Neural crest cell (in vitro differentiated cells): ENCODE data around the gene DPYSL4. TPM values are rescaled to one million over a fixed set of nuclear protein-coding genes. Genes with fewer than 3 reads are reported as not detected.

Source experiments
- DNase-seq: peaks from one replicate; pipeline ENCODE4 v3.0.0; 2021; ENCODE audit warnings: low read depth, mixed read lengths, low spot score
- H3K27ac Mint-ChIP-seq: one replicate; pipeline ENCODE4 v1.8.0; 2021; ENCODE audit warnings: mild to moderate bottlenecking, mixed read lengths; ENCODE audit not compliant: unreplicated experiment
- H3K27me3 Mint-ChIP-seq: 2 replicates; pipeline ENCODE4 v1.8.0; 2021; ENCODE audit warnings: low read depth, mild to moderate bottlenecking, mixed read lengths
- H3K36me3 Mint-ChIP-seq: 2 replicates; pipeline ENCODE4 v1.8.0; 2021; ENCODE audit warnings: low read depth, mild to moderate bottlenecking, mixed read lengths
- H3K4me1 Mint-ChIP-seq: 2 replicates; pipeline ENCODE4 v1.8.0; 2021; ENCODE audit warnings: mixed read lengths
- H3K4me3 Mint-ChIP-seq: one replicate; pipeline ENCODE4 v1.8.0; 2021; ENCODE audit warnings: mild to moderate bottlenecking, mixed read lengths
- H3K9me3 Mint-ChIP-seq: 2 replicates; pipeline ENCODE4 v1.8.0; 2021; ENCODE audit warnings: mixed read lengths
- CTCF ChIP-seq: fragments of 200-600 bp; sonication (generic); conservative IDR thresholded peaks from 2 replicates; pipeline ENCODE4 v1.5.0; 2021; ENCODE audit warnings: antibody characterized with exemption, mild to moderate bottlenecking
- total RNA-seq: library from RNA; stranded (reverse); gene quantifications from 2 replicates; pipeline ENCODE4 v1.2.1, GENCODE V29; 2021

DPYSL4 gene
- total RNA-seq, 1 donor from 2014 or later, result 155 TPM

DNA sequence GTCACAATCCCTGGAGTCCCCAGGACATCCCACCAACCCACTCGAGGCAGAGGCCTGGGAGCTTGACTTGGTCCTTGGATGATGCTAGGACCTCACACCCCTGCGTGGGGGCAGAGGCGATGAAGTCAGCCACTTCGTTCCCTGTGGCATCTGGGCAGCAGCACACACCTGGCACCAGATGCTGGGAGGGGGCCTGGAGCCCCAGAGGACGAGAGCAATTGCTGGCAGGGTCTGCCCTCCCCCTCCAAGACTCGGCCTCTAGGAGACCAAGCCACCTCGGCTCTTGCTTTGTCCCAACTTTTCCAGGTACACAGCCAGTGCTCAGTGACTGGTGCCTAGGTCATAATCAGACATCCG, 39.1 kb downstream of the DPYSL4 start:
- Mint-ChIP-seq H3K4me1 (peaks cover 4% of the 10 kb centered on the region), H3K27ac (no peak overlapping the region), H3K36me3 (peaks cover 3% of the 10 kb centered on the region), H3K4me3 (no peak overlapping the region), H3K27me3 (no peaks in the 10 kb centered on the region), H3K9me3 (no peaks in the 10 kb centered on the region)
- no peak for TF ChIP-seq CTCF
- no peak for DNase-seq

GRCh38 chr10:132226586-132227405, 40.0 kb downstream of the DPYSL4 start:
- Mint-ChIP-seq H3K4me1 (peaks cover 4% of the 10 kb centered on the region), H3K4me3 (no peak overlapping the region), H3K36me3 (peaks cover 3% of the 10 kb centered on the region), H3K27ac (no peak overlapping the region), H3K9me3 (no peaks in the 10 kb centered on the region), H3K27me3 (no peaks in the 10 kb centered on the region)
- no peak for DNase-seq
- TF ChIP-seq CTCF, result no peak

- H3K27me3 Mint-ChIP-seq, result no peaks in the 10 kb centered on the region
- H3K36me3 Mint-ChIP-seq, result peaks cover 3% of the 10 kb centered on the region
- H3K27ac Mint-ChIP-seq, result no peak overlapping the region
- peaks cover 4% of the 10 kb centered on the region for H3K4me1 Mint-ChIP-seq
- no peaks in the 10 kb centered on the region for H3K9me3 Mint-ChIP-seq
- DNase-seq, result no peak
- TF ChIP-seq CTCF, result no peak
- no peak overlapping the region for H3K4me3 Mint-ChIP-seq
These were observed 41.2 kb downstream of the DPYSL4 start for GRCh38 chr10:132227851-132228390.

GRCh38 chr10:132228616-132229015, 41.9 kb downstream of the DPYSL4 start:
- Mint-ChIP-seq H3K4me3 (no peak overlapping the region), H3K27ac (no peak overlapping the region), H3K27me3 (no peaks in the 10 kb centered on the region), H3K9me3 (no peaks in the 10 kb centered on the region), H3K4me1 (peaks cover 4% of the 10 kb centered on the region), H3K36me3 (peaks cover 3% of the 10 kb centered on the region)
- no peak for DNase-seq
- no peak for TF ChIP-seq CTCF

DNA sequence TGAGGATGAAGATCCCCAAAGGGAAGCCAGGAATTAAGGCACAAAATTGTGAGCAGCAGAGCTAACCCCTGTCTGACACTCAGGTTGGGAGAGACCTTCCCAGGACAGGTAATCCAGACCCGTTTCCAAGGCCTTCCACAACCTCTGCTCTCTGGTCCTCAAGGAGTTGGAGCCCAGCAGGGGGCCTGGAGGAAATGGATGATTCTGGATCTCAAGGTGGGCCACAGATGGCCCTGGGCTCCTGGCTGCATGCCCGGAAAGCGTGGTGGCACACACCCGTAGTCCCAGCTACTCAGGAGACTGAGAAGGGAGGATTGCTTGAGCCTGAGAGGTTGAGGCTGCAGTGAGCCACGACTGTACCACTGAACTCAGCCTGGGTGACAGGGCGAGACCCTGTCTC, 42.3 kb downstream of the DPYSL4 start:
- no peak for DNase-seq
- Mint-ChIP-seq H3K4me1 (peaks cover 4% of the 10 kb centered on the region), H3K4me3 (no peak overlapping the region), H3K36me3 (peaks cover 3% of the 10 kb centered on the region), H3K9me3 (no peaks in the 10 kb centered on the region), H3K27ac (no peak overlapping the region), H3K27me3 (no peaks in the 10 kb centered on the region)
- no peak for TF ChIP-seq CTCF
